ENCODE data around the gene ABCG2.

ABCG2 gene

GRCh38 chr4:88172987-88173386, 14.5 kb upstream of the ABCG2 start:
- no peak for DNase-seq (ENCODE audit: low read depth)
- no peak for TF ChIP-seq CTCF (conservative IDR thresholded peaks at IDR 0.05; ENCODE audit: low read depth, low read length)
- H3K4me3 ChIP-seq (ENCODE audit: low read depth, low read length) = no peak overlapping the region

- TF ChIP-seq CTCF (conservative IDR thresholded peaks at IDR 0.05; ENCODE audit: low read depth, low read length) = no peak
- no peak for DNase-seq (ENCODE audit: low read depth)
- no peak overlapping the region for H3K4me3 ChIP-seq (ENCODE audit: low read depth, low read length)
Measured at GRCh38 chr4:88171206-88171605, 12.8 kb upstream of the ABCG2 start.

GRCh38 chr4:88169298-88169697, 10.9 kb upstream of the ABCG2 start:
- no peak overlapping the region for H3K4me3 ChIP-seq (ENCODE audit: low read depth, low read length)
- TF ChIP-seq CTCF (conservative IDR thresholded peaks at IDR 0.05; ENCODE audit: low read depth, low read length) = no peak
- no peak for DNase-seq (ENCODE audit: low read depth)

- DNase-seq (ENCODE audit: low read depth) = peak; percentile 69
- H3K4me3 ChIP-seq (ENCODE audit: low read depth, low read length) = no peak overlapping the region
- no peak for TF ChIP-seq CTCF (conservative IDR thresholded peaks at IDR 0.05; ENCODE audit: low read depth, low read length)
Measured at GRCh38 chr4:88166608-88167007, 8.2 kb upstream of the ABCG2 start.

GRCh38 chr4:88163336-88163735, 4.9 kb upstream of the ABCG2 start:
- TF ChIP-seq CTCF (conservative IDR thresholded peaks at IDR 0.05; ENCODE audit: low read depth, low read length) = no peak
- no peak for DNase-seq (ENCODE audit: low read depth)
- no peak overlapping the region for H3K4me3 ChIP-seq (ENCODE audit: low read depth, low read length)

GRCh38 chr4:88162626-88163025, 4.2 kb upstream of the ABCG2 start:
- no peak for TF ChIP-seq CTCF (conservative IDR thresholded peaks at IDR 0.05; ENCODE audit: low read depth, low read length)
- H3K4me3 ChIP-seq (ENCODE audit: low read depth, low read length) = no peak overlapping the region
- DNase-seq (ENCODE audit: low read depth) = no peak

GRCh38 chr4:88159229-88159725, 838 bp upstream of the ABCG2 start:
- DNase-seq (ENCODE audit: low read depth) = no peak
- no peak for TF ChIP-seq CTCF (conservative IDR thresholded peaks at IDR 0.05; ENCODE audit: low read depth, low read length)
- peak overlapping the region; percentile 63 for H3K4me3 ChIP-seq (ENCODE audit: low read depth, low read length)

Data from choroid plexus epithelial cell (primary cell).